Transverse colon (tissue), 4 donors: ENCODE results near the gene RPS24. TPM values are rescaled to one million over a fixed set of nuclear protein-coding genes. Genes with fewer than 3 reads are reported as not detected.

Experiments used
- DNase-seq: peaks from one replicate; pipeline ENCODE4 v3.0.0-alpha.2; 2019
- H3K27ac ChIP-seq, 4 donors: fragments of 200-600 bp; sonication (generic); 2 replicates each; pipeline ENCODE4 v1.5.1; 2016 to 2018; ENCODE audit warnings: inconsistent platforms in 4 of 4
- H3K27me3 ChIP-seq: fragments of 200-600 bp; sonication (generic); 2 replicates; pipeline ENCODE4 v1.5.1; 2017; ENCODE audit warnings: inconsistent platforms
- H3K36me3 ChIP-seq, 4 donors: fragments of 200-600 bp; sonication (generic); 2 replicates each; pipeline ENCODE4 v1.5.1; 2017 to 2019; ENCODE audit warnings: inconsistent platforms in 4 of 4
- H3K4me1 ChIP-seq, 4 donors: fragments of 200-600 bp; sonication (generic); 2 replicates each; pipeline ENCODE4 v1.5.1; 2017 to 2020; ENCODE audit warnings: inconsistent platforms in 4 of 4
- H3K4me3 ChIP-seq, 4 donors: fragments of 200-600 bp; sonication (generic); 1 replicate in 1 of 4; 2 replicates in 3 of 4; pipeline versions ENCODE4 v1.5.1 to v1.6.1; 2017 to 2019; ENCODE audit warnings: inconsistent platforms in 4 of 4
- H3K9me3 ChIP-seq, 2 donors: fragments of 200-600 bp; sonication (generic); 2 replicates each; pipeline ENCODE4 v1.5.1; 2017 to 2019; ENCODE audit warnings: inconsistent platforms in 2 of 2
- CTCF ChIP-seq, 5 experiments: fragments of 200-600 bp in 3 of 5; fragments of 450-650 bp in 2 of 5; sonication (generic) in 3 of 5; IDR thresholded peaks; 1 replicate in 2 of 5; 2 replicates in 3 of 5; pipeline ENCODE4 v1.5.1; 2016 to 2017; ENCODE audit warnings: antibody characterized with exemption in 5 of 5, inconsistent platforms in 3 of 5, mild to moderate bottlenecking in 2 of 5, moderate library complexity in 1 of 5
- EP300 ChIP-seq: sonication (generic); formaldehyde crosslinking; IDR thresholded peaks from one replicate; pipeline ENCODE4 v1.6.1; 2017; ENCODE audit warnings: antibody characterized with exemption, low read depth
- POLR2A ChIP-seq: fragments of 450-650 bp; IDR thresholded peaks from one replicate; pipeline ENCODE4 v1.6.1; 2016; ENCODE audit warnings: antibody characterized with exemption, mild to moderate bottlenecking, moderate library complexity
- POLR2AphosphoS5 ChIP-seq, 3 donors: sonication (generic); formaldehyde crosslinking; IDR thresholded peaks; one replicate each; pipeline ENCODE4 v1.6.1; 2016; ENCODE audit warnings: antibody characterized with exemption in 3 of 3
- WGBS, 2 donors: methylation state at CpG; one replicate each; pipeline ENCODE4 v1.1.5; 2018; ENCODE audit warnings: low coverage in 1 of 2; 5-methylcytosine and 5-hydroxymethylcytosine counted together
- in situ Hi-C, 4 donors: fragments of 200-750 bp; cut with MboI; loops; one replicate each; pipeline versions ENCODE4 v1.15.0 to v1.15.1; 2017; ENCODE audit warnings: low sequenced_read_pairs in 3 of 4, low pct_ligation_motif_present in 1 of 4, low pct_unique_long_range_greater_than_20kb in 1 of 4
- intact Hi-C: fragments of 100-400 bp; cut with DNase I; formaldehyde crosslinking; loops from one replicate; pipeline ENCODE4 v1.15.1; 2023; ENCODE audit warnings: low total_unique reads
- total RNA-seq, 4 donors: library from RNA; depleted of rRNA; stranded (reverse); fragments of >200 nt; gene quantifications; one replicate each; pipeline ENCODE4 v1.1.0, GENCODE V29; 2016

Gene RPS24
- 1,000 to 10,000 TPM in 3 of 4 donors, 100 to 1,000 TPM in 1; 562 to 2,370 (median 1,752) TPM for total RNA-seq

- Histone ChIP-seq H3K4me1 (peaks cover 7 to 38% (median 28%) of the 10 kb centered on the region in 4 donors), H3K27ac (peak within 1 kb of the TSS; percentile 68 to 83 (median 76)), H3K4me3 (peak within 1 kb of the TSS; percentile 51 to 67 (median 64)), H3K27me3 (no peaks in the 10 kb centered on the region), H3K9me3 (no peaks in the 10 kb centered on the region), H3K36me3 (peaks cover 0 to 31% (median 14%) of the 10 kb centered on the region in 4 donors)
- 0 to 1% methylated on average over 7 to 55 of the region's 55 CpGs for WGBS, 2 donors
- intact Hi-C loops = no loop called here
- TF ChIP-seq POLR2AphosphoS5 (IDR thresholded peaks at IDR 0.05) (peak; percentile 88 to 94 (median 90)), POLR2A (peak; percentile 90), CTCF (IDR thresholded peaks at IDR 0.05) (peak in 1 of 5 experiments; percentile 27), EP300 (no peak)
- in situ Hi-C loops = loop anchor here in 2 of 4 donors (25.0 kb wide), 1 partner anchor 1153 kb away; no protein-coding TSS in a partner anchor
- DNase-seq = peak; percentile 96
These were observed at the start of gene RPS24 for GRCh38 chr10:78033637-78034470. Gene RPS24 (plus strand): TSS chr10:78033863. CDS start chr10:78033902, 39 bp downstream.

- peaks cover 0 to 8% (median 0%) of the 10 kb centered on the region in 4 donors for H3K4me1 ChIP-seq
- no peak for DNase-seq
- intact Hi-C loops = no loop called here
- H3K27ac ChIP-seq = no peak overlapping the region
- WGBS, 2 donors = 0 to 71% methylated on average over 1 to 4 of the region's 4 CpGs
- peaks cover 0 to 75% (median 32%) of the 10 kb centered on the region in 4 donors for H3K36me3 ChIP-seq
- no peaks in the 10 kb centered on the region for H3K27me3 ChIP-seq
- no peak overlapping the region for H3K4me3 ChIP-seq
- in situ Hi-C loops = loop anchor here in 1 of 4 donors (25.0 kb wide), 1 partner anchor 148 kb away; no protein-coding TSS in a partner anchor
- H3K9me3 ChIP-seq = no peaks in the 10 kb centered on the region
- TF ChIP-seq CTCF (IDR thresholded peaks at IDR 0.05) = no peak
- no peak for TF ChIP-seq EP300
- TF ChIP-seq POLR2A = no peak
These were observed 48.7 kb upstream of the RPS24 start for GRCh38 chr10:77984986-77985385.

GRCh38 chr10:77987671-77988255 lies 45.9 kb upstream of the RPS24 start:
- TF ChIP-seq POLR2A (no peak), CTCF (IDR thresholded peaks at IDR 0.05) (no peak), POLR2AphosphoS5 (IDR thresholded peaks at IDR 0.05) (no peak), EP300 (no peak)
- Histone ChIP-seq H3K36me3 (peaks cover 0 to 63% (median 27%) of the 10 kb centered on the region in 4 donors), H3K27ac (no peak overlapping the region), H3K27me3 (no peaks in the 10 kb centered on the region), H3K9me3 (no peaks in the 10 kb centered on the region), H3K4me1 (peaks cover 0 to 17% (median 0%) of the 10 kb centered on the region in 4 donors), H3K4me3 (no peak overlapping the region)
- no peak for DNase-seq
- in situ Hi-C loops (loop anchor here in 1 of 4 donors (25.0 kb wide), 1 partner anchor 150 kb away; no protein-coding TSS in a partner anchor), intact Hi-C loops (no loop called here)
- WGBS, 2 donors = 88% methylated on average over 7 of the region's 7 CpGs; no CpG with 5 or more reads in 1 of the 2 donors

GRCh38 chr10:77989081-77989724 lies 44.5 kb upstream of the RPS24 start:
- no peak for TF ChIP-seq CTCF (IDR thresholded peaks at IDR 0.05)
- no peak for TF ChIP-seq EP300
- no peak for TF ChIP-seq POLR2AphosphoS5 (IDR thresholded peaks at IDR 0.05)
- TF ChIP-seq POLR2A = no peak
- H3K36me3 ChIP-seq = peaks cover 0 to 72% (median 31%) of the 10 kb centered on the region in 4 donors
- no peak for DNase-seq
- H3K9me3 ChIP-seq = no peaks in the 10 kb centered on the region
- WGBS, 2 donors = 76 to 83% methylated on average over 2 to 11 of the region's 11 CpGs
- no peak overlapping the region for H3K27ac ChIP-seq
- H3K4me3 ChIP-seq = no peak overlapping the region
- in situ Hi-C loops = loop anchor here in 1 of 4 donors (25.0 kb wide), 1 partner anchor 152 kb away; no protein-coding TSS in a partner anchor
- intact Hi-C loops = no loop called here
- no peaks in the 10 kb centered on the region for H3K27me3 ChIP-seq
- H3K4me1 ChIP-seq = peaks cover 0 to 17% (median 0%) of the 10 kb centered on the region in 4 donors
